NCI-H1694 treated with DMSO at 0.1 percent for 48 hours (cell line): ENCODE measurements around the gene TTLL11.

Source experiments
- DNase-seq: peaks from one replicate; lab custom pipeline; 2025; lab: John Stamatoyannopoulos, UW

The TTLL11 gene

GRCh38 chr9:121785673-121786542, 307.2 kb downstream of the TTLL11 start:
- DNase-seq: no peak

- no peak for DNase-seq
These were observed 308.2 kb downstream of the TTLL11 start for GRCh38 chr9:121784731-121785411.

DNA sequence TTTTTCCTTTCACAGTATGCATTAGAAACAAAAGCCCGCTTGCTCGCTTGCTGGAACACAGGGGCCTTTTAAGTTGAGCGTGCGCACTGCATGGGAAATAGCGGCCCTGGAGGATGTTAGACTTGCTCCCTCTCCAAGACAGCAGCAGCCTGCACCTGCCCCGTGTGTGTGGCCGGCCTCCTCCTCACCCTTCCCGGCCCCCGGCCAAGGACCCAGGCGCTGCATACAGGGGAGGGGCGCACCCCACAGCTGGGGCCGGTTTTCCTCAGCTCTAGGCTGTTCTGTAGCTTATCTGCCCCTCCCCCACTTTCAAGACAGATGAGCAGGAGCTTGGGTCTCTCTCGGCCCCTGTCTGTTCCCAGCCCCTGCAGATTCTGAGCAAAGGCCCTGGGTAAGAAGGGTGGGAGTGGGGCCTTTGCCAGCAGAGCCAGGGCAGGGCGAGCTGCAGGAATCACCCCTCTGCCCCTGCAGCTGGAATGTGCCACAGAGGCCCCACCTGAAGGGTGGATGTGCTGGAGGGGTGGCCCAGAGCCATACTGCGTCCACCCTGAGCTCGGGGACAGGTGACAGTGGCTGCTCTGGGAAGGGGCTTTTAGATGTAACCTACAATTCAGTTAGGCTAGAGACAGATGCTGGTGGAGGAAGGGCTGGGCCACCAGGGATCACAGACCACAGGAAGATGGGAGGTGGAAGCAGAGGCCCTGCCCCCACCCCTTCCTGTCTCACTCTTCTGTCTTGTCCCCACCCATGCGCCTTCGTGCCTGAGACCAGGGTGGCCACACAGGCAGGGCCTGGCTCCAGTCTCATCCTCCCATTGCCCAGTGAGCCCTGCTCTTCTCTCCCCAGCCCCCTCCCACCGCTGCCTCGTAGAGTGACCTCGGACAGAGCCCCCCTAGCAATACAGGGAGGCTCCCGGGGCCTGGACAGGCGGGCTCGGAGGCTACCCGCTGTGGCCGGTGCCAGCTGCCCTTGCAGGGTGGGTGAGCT, 309.3 kb downstream of the TTLL11 start:
- no peak for DNase-seq

DNA sequence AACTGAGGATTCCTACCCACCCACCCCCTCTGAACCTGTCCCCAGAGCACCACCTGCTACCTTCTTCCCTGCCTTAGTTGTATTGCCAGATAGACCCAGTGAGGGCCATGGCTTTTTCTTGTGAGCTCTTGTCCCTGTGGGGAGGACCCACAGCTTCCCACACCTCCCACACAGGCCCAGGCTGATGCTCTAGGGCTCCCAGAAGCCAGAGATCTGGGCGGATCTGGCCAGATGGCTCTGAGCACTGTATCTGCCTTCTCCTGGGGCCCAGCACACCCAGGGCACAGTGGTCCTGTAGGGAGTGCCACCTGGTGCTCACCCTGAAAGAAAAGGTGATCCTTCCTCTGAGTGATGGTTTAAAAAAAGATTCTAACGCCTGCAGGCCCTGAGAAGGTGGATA, 310.0 kb downstream of the TTLL11 start:
- DNase-seq: no peak

- DNase-seq: no peak
These were observed 310.5 kb downstream of the TTLL11 start for GRCh38 chr9:121782514-121783110.

DNA sequence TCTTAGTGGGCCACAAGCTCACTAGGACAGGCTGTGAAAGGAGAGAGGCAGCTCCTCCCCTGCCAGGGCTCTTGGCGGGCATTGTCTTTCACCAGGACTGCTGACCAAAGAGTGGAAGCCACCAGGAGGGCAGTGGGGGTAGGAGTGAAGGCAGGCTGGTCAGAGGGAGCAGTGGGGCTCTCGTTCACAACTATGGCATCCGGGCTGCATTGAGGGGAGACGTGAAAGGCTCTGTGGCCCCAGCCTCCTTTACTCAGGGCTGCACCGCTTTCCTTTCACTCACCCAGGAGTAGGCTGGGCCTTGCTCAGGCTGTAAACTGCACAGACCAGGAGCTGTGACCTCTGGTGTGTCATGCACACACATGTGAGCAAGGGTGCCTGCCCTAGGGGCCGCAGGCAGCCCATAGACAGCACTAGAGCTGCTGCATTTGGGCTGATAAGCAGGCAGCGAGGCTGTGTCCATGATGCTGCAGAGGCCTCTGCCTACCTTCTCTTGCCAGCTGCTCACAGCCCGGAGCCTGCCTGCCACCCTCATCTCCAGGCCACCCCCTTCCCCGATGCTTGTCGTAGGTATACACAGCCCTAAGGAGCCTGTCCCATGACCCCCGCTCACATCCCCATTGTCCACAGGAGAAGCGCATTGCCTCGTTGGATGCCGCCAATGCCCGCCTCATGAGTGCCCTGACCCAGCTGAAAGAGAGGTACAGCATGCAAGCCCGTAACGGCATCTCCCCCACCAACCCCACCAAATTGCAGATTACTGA, 311.2 kb downstream of the TTLL11 start:
- DNase-seq: no peak

DNA sequence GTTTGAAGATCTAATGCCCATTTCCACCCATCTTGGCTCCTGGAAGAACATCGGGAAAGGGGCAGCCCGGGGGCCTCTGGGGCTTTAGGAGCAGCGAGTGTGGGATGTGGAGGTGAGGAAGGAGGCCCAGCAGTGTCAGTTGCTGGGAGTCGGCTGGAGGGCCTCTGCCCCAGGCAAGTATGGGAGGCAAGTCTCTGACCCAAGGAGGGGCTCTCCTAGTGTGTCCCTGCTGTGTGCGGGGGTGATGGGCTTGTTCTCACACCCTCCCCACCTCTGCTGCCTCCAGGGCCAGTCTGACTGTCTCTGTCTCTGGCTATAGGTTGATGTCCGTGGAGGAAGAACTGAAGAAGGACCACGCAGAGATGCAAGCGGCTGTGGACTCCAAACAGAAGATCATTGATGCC, 312.0 kb downstream of the TTLL11 start:
- DNase-seq: no peak

DNA sequence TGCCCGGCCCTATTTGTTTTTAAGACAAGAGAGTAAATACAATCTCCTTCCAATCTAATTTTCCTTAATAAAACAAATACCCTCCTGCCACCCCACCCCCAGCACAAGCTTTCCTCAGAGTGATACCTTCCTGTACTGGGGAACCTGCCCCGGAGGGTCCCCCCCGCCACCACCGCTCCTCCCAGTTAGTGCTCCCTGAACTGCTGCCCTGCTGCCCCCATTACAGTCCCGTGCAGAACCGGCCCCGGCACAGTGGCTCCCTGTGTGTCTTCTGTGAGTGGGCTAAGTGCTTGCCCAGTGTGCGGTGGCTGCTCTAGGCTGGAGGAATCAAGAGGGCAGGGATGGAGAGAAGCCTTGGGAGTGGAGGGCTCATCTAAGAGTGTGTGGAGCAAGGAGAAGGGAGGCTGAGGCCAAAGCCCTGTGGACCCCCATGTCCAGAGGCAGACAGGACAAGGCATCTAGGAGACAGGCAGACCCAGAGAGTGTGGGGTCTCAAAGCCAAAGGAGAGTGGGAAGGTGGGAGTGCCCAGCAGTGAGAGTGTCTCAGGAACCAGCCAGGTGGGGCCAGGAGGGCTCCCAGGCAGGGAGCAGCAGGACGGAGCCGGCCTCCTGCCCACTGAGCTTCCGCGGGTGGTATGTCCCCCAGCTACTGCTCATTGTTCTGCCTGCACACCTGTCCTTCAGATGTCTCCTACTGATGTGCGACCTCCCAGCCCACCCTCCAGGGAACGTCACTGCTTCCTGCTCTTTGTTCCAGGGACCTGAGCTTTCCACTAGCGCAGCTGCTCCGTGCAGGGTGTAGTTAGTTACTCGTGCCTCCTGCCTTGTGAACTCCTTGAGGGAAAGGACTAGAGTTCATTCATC, 312.7 kb downstream of the TTLL11 start:
- DNase-seq: no peak

DNA sequence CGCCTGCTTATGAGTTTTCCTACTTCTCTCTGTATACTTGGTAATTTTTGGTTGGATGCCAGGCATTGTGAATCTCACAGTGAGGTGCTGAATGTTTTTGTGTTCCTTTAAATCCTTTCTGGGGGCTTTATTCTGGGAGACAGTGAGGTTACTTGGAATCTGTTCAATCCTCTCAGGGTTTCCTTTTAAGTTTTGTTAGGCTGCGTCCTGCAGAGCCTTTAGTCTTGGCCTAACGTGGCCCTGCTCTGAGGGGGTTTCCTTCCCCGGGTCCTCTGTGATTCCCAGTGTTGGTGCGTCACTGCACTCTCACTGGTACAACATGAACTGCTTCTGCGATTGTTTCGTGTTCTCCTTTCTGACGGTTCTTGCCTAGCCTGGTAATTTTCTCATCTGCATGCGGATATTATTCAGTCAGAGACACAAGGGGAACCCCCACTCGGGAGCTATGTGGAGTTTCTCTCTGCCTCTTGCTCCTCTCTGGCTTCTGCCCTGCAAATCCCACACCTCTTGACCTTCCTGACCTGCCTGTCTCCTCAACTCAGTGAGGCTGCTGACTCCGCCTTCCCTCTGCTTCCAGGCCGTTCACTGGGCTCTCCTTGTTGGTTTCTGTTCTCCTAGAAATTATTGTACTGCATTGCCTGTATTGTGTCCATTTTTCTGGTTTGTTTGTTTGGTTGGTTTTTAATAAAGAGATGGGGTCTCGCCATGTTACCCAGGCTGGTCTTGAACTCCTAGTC, 313.6 kb downstream of the TTLL11 start:
- DNase-seq: no peak

DNA sequence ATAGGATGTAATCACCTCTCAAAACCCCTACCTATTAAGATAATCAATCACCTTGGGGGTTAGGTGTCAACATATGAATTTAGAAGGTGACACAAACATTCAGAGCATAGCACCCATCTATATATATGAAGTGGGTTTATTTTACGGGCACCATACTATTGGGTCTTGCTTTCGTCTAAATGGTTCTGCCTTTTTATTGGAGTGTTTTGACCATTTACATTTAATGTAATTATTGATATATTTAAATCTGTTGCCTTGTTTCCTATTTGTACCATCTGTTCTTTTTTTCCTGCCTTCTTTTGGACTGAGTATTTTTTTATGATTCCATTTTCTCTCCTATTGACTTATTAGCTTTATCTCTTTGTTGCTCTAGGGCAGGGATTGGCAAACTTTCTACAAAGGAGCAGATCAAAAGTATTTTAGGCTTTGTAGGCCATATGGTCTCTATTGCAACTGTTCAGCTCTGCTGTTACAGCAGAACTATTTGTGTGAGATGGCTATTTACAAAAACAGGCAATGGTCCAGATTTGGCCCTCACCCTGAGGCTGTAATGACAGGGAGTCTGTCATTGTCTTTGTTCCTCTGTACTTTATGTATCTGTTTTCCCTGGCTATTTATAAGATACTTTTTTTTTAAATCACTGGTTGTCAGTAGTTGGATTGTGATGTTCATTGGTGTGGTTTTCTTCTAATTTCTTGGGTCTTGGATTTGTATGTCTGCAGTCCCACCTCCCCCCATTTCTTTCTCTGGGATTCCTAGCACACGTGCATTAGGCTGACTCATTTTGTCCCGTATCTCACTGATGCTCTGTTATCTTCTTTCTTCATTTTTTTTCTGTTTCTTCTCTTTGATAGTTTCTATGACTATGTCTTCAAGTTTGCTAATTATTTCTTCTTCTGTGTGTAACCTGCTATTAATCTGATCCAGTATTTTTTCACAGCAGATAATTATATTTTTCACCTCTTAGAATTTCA, 314.6 kb downstream of the TTLL11 start:
- DNase-seq: no peak

GRCh38 chr9:121776739-121777637, 316.1 kb downstream of the TTLL11 start:
- no peak for DNase-seq

- DNase-seq: no peak
These were observed 316.9 kb downstream of the TTLL11 start for GRCh38 chr9:121776001-121776738.

DNA sequence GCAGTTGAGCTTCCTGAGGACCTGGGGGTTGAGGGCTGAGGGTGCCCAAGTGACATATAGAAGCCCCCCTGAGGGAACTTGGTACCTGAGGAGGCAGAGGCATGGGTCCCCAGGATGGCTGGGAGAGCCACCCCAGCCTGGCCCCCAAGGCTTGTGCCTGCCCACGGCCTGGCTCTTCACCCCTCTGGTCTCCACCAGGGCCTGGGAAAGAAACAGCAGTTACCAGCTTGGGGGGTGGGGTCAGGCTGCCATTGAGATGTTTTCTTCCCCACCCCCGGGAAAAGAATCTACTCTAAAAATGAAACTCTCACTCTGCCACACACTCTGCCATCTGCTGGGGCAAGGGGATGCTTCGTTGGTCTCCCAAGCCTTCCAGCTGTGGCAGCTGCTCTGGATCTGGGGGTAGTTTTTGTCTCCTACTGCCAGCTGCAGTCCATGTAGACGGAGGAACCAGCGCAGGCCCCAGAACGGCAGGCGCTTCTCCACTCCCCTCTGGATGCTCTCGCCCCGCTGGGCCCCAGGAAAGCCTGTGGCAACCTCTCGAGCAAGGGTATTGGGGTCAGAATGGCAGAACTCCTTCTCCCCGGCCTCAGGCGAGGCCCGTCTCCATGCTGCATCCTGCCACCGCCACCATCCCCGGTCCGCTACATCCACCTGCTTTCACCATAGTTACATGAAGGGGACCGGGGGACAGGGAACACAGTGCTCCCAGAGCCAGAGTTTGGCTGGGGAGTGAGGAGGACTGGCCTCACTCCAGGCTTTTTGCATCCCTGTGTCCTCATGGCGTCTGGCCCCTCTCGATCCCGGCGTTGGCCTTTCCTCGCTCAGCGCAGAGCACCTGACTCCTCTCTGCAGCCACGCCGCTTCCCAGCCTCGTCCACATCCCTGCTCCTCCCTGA, 318.1 kb downstream of the TTLL11 start:
- peak; percentile 82 for DNase-seq

DNA sequence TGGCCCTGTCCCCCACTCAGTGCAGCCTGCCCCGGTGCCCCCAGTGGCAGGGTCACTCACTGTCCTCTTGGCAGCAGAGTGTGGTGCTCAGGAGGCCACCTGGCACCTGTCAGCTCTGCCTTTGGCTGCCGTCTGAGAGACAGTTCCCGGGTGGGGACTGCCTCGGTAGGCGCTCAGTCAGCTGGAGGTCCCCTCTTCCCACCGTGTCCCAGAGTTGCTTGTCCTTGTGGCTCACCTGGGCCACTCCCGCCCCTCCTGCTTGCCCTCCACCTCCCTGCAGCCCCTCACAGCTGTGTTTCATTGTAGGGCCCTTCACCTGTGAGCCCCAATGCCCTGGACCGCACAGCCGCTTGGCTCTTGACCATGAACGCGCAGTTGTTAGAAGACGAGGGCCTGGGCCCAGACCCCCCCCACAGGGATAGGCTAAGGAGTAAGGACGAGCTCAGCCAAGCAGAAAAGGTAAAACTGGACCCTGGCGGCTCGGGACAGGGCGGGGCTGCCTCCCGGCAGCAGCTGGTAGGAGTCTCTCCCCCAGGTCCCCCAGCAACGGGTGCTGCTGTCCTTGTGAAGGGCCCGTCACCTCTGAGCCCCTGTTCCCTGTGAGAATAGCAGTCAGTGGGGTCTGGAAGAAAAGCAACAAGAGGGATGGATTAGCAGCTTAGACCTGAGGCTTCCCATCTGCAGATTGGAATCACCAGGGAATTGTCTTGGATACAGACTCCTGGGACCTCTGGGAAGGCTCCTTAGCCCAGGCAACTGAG, 319.0 kb downstream of the TTLL11 start:
- DNase-seq: no peak
